ENCODE measurements around the gene CBX5. TPM values are rescaled to one million over a fixed set of nuclear protein-coding genes. Genes with fewer than 3 reads are reported as not detected.
"Not testable (repeated sequence)": the region's sequence is repeated elsewhere in the genome, so short reads cannot be mapped to it uniquely, and the experiment has no call there.

Gene CBX5
- total RNA-seq, 1 donor from 2014 or later, result 271 TPM

DNA sequence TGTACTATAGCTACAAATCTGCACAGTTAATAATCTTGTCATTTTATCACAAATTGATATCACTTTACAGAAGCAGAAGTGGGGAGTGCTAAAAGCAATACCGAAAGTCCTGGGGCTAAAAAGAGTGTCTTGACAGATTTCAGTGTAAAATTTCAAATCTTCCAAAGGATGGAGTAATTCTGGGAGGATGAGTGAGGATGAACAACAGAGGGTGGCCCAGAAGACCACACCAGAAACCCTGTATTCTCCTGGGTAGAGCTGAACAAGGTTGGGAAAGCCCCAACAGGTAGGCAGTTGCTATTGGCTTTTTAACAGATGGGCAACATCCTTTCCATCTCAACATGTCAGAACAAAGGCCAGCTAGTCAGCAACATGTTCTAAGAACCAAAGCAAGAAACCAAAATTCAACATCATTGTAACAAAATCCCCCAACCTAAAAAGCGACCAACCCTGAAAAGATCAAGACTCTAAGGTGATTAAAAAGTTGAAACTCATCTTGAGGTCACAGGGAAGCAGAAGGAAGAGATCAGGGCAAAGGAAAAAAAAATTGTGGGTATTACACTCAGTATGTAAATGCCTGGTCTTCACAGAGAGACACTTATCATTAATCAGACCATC lies 38.8 kb downstream of the CBX5 start:
- no peak overlapping the region for H3K4me3 Mint-ChIP-seq (ENCODE audit: low read depth)
- peak overlapping the region; percentile 33 for H3K27ac Mint-ChIP-seq
- TF ChIP-seq, protein P1, sequence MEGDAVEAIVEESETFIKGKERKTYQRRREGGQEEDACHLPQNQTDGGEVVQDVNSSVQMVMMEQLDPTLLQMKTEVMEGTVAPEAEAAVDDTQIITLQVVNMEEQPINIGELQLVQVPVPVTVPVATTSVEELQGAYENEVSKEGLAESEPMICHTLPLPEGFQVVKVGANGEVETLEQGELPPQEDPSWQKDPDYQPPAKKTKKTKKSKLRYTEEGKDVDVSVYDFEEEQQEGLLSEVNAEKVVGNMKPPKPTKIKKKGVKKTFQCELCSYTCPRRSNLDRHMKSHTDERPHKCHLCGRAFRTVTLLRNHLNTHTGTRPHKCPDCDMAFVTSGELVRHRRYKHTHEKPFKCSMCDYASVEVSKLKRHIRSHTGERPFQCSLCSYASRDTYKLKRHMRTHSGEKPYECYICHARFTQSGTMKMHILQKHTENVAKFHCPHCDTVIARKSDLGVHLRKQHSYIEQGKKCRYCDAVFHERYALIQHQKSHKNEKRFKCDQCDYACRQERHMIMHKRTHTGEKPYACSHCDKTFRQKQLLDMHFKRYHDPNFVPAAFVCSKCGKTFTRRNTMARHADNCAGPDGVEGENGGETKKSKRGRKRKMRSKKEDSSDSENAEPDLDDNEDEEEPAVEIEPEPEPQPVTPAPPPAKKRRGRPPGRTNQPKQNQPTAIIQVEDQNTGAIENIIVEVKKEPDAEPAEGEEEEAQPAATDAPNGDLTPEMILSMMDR (IDR thresholded peaks at IDR 0.05; ENCODE audit: unreplicated experiment), result no peak
- H3K9me3 Mint-ChIP-seq (ENCODE audit: low read depth), result no peaks in the 10 kb centered on the region
- peaks cover 22% of the 10 kb centered on the region for H3K36me3 Mint-ChIP-seq (ENCODE audit: insufficient read depth)
- peaks cover 16% of the 10 kb centered on the region for H3K4me1 Mint-ChIP-seq (ENCODE audit: low read depth)
- no peaks in the 10 kb centered on the region for H3K27me3 Mint-ChIP-seq
- DNase-seq (ENCODE audit: low spot score, unreplicated experiment), result no peak

DNA sequence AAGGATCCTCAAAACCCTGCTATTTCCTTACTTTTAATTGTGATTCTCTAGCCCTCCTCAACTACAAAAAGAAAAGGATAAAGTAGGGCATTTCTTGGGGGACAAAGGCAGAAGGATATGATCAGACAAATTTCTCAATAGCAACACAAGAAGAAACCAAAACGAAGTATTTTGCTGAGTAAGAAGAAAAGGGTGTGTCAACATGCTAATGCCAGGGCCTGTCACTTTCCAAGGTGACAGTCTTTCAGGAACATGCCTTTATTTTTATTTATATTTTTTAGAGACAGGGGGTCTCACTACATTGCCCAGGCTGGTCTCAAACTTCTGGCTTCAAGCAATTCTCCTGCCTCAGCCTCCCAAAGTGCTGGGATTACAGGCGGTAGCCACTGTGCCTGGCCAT lies 39.8 kb downstream of the CBX5 start:
- Mint-ChIP-seq H3K4me1 (ENCODE audit: low read depth) (peaks cover 16% of the 10 kb centered on the region), H3K4me3 (ENCODE audit: low read depth) (no peak overlapping the region), H3K27ac (peak overlapping the region; percentile 73), H3K36me3 (ENCODE audit: insufficient read depth) (peaks cover 22% of the 10 kb centered on the region), H3K9me3 (ENCODE audit: low read depth) (no peaks in the 10 kb centered on the region), H3K27me3 (no peaks in the 10 kb centered on the region)
- DNase-seq (ENCODE audit: low spot score, unreplicated experiment), result no peak
- TF ChIP-seq, protein P1 (IDR thresholded peaks at IDR 0.05; ENCODE audit: unreplicated experiment), result no peak

DNA sequence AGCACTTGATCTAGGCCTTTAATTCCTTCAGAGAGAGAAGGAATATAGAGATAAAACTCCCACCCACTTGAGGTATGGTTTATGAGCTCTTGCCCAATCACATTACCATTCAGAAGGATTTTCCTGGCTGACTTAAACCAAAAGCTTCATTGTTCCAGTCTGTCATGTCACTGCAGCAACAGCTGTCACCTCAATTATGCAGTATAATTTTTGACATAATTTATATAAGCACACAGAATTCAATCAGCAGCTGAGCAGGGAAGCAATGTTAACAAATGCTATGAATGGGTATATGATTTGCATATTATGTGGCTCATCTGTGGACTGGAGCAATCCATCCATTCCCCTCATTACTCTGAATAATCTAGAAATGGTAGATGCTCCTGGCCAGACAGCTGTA lies 40.3 kb downstream of the CBX5 start:
- Mint-ChIP-seq H3K27ac (peak overlapping the region; percentile 96), H3K4me3 (ENCODE audit: low read depth) (no peak overlapping the region), H3K4me1 (ENCODE audit: low read depth) (peaks cover 16% of the 10 kb centered on the region), H3K36me3 (ENCODE audit: insufficient read depth) (peaks cover 24% of the 10 kb centered on the region), H3K27me3 (no peaks in the 10 kb centered on the region), H3K9me3 (ENCODE audit: low read depth) (no peaks in the 10 kb centered on the region)
- DNase-seq (ENCODE audit: low spot score, unreplicated experiment), result no peak
- TF ChIP-seq, protein P1 (IDR thresholded peaks at IDR 0.05; ENCODE audit: unreplicated experiment), result no peak

DNA sequence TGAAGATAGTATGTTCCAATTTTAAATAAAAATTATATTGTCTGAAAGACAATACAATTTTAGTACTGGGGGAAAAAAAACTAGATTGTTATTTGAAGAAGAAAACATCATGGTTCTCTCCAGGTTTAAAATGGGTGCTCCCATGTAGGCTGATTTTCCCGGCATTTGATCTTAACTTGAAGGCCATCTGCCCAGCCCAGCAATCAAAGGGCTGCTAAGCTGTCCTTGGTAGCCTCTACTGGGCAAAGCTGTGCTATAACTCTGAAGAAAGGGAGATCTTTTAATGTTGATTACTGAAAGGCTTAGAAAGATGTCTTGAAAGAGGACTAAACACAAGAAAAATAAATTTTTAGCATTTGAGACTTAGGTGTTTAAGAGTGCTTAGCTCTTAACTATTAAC lies 41.4 kb downstream of the CBX5 start:
- Mint-ChIP-seq H3K4me1 (ENCODE audit: low read depth) (peaks cover 16% of the 10 kb centered on the region), H3K9me3 (ENCODE audit: low read depth) (no peaks in the 10 kb centered on the region), H3K36me3 (ENCODE audit: insufficient read depth) (peaks cover 25% of the 10 kb centered on the region), H3K27ac (peak overlapping the region; percentile 96), H3K27me3 (no peaks in the 10 kb centered on the region), H3K4me3 (ENCODE audit: low read depth) (peak overlapping the region; percentile 14)
- no peak for DNase-seq (ENCODE audit: low spot score, unreplicated experiment)
- TF ChIP-seq, protein P1 (IDR thresholded peaks at IDR 0.05; ENCODE audit: unreplicated experiment), result no peak

DNA sequence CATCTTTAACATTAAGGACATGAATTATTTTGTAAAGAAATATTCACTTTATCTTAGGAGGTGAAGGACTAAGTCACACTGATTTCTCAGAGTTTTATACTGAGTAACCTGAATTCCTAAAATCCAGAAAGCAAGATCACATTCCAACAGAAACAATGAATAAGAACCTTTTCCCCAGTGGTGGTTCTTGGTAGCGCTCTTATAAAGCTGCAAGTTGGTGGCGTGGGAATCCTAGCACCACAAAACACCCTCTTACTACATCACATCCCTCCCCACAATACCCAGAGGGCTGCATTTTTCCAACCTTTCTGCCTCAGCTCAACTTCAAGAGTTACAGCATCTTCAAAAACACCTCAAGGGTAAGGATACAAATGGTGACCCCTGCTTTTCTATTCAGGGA lies 47.1 kb downstream of the CBX5 start:
- H3K27me3 Mint-ChIP-seq, result no peaks in the 10 kb centered on the region
- no peaks in the 10 kb centered on the region for H3K9me3 Mint-ChIP-seq (ENCODE audit: low read depth)
- no peaks in the 10 kb centered on the region for H3K4me1 Mint-ChIP-seq (ENCODE audit: low read depth)
- H3K36me3 Mint-ChIP-seq (ENCODE audit: insufficient read depth), result peaks cover 14% of the 10 kb centered on the region
- TF ChIP-seq, protein P1 (IDR thresholded peaks at IDR 0.05; ENCODE audit: unreplicated experiment), result peak; percentile 34
- no peak for DNase-seq (ENCODE audit: low spot score, unreplicated experiment)
- no peak overlapping the region for H3K4me3 Mint-ChIP-seq (ENCODE audit: low read depth)
- no peak overlapping the region for H3K27ac Mint-ChIP-seq

DNA sequence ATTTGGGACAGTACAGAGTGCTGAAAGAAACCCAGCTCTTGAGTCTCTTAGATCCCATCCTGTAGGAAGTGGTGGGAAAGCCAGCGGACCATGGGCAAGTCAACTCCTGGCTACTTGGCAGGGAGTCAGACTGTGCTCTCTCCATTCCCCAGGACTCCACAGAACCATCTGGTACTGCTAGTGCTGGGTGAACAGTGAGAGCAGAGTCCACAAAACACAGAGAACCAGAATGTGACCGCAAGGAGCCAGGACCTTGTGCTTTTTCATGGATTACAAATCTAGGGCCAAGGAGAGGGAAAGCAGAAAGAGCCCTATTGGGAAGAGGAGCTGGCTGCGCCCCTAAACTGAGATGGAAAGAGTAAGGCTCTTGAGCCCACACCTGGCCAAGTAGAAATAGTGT lies 48.7 kb downstream of the CBX5 start:
- H3K36me3 Mint-ChIP-seq (ENCODE audit: insufficient read depth), result peaks cover 11% of the 10 kb centered on the region
- not testable (repeated sequence) for H3K9me3 Mint-ChIP-seq (ENCODE audit: low read depth); H3K27me3 Mint-ChIP-seq; H3K4me1 Mint-ChIP-seq (ENCODE audit: low read depth); DNase-seq (ENCODE audit: low spot score, unreplicated experiment); H3K4me3 Mint-ChIP-seq (ENCODE audit: low read depth); H3K27ac Mint-ChIP-seq
